Stimulated activated effector memory CD8-positive, alpha-beta T cell treated with anti-CD3 and anti-CD28 coated beads, Interleukin-12 subunit alpha, Interleukin-12 subunit beta, amount 100 ng/mL, for 72 hours (primary cell): ENCODE measurements around the gene WWOX.

Source experiments
- ATAC-seq: fragments of 150-1000 bp; cut with Tn5 transposase; 2 replicates; pipeline ENCODE4 v1.10.0; 2021
- DNase-seq, 2 donors: peaks; one replicate each; pipeline ENCODE4 v3.0.0; 2021 to 2022; ENCODE audit warnings: low spot score in 2 of 2
- H3K27ac Mint-ChIP-seq: one replicate; pipeline ENCODE4 v1.8.0; 2022; ENCODE audit warnings: mild to moderate bottlenecking, mixed read lengths
- H3K36me3 Mint-ChIP-seq: one replicate; pipeline ENCODE4 v1.8.0; 2022; ENCODE audit warnings: mild to moderate bottlenecking, mixed read lengths
- H3K4me1 Mint-ChIP-seq: one replicate; pipeline ENCODE4 v1.8.0; 2022; ENCODE audit warnings: mixed read lengths
- H3K4me3 Mint-ChIP-seq: one replicate; pipeline ENCODE4 v1.8.0; 2022; ENCODE audit warnings: mild to moderate bottlenecking, mixed read lengths
- H3K9me3 Mint-ChIP-seq: one replicate; pipeline ENCODE4 v1.8.0; 2022; ENCODE audit warnings: mixed read lengths

Gene WWOX

GRCh38 chr16:78800523-78800922 lies 701.1 kb downstream of the WWOX start:
- Mint-ChIP-seq H3K4me3 (no peak overlapping the region), H3K9me3 (no peaks in the 10 kb centered on the region), H3K27ac (no peak overlapping the region), H3K4me1 (peaks cover 25% of the 10 kb centered on the region), H3K36me3 (no peaks in the 10 kb centered on the region)
- ATAC-seq, result peak; percentile 94
- no peak for DNase-seq

DNA sequence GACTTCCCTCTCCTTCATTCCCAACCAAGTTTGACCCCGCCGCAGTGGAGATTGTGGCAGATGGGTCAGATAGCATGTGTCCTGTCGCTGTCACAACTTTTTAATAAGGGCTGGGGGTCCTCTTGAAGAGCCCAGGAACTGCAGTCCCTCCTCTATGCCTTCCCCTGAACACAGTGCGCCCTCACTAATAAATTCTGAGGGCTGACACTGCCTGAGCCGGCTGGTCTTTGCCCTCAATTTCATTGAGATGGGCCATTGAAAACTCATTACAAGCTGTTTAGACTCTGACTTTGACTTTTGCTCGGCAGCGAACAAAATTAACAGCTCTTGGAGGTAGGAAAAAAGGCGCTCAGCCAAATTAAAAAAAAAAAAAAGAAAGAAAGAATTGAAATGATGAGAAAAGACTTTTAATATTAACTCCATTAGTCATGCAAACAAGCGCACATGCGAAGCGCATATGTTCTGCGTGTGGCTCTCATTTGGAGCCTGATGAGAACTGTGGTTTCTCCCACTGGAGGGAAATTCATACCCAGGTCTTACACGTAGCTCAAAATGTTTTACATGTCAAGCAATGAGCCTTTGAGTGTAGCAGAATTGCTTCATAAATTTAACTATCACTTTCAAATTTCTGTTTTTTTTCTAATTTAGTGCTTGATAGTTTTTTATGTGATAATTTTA lies 704.7 kb downstream of the WWOX start:
- DNase-seq (no peak), ATAC-seq (no peak)
- Mint-ChIP-seq H3K4me3 (no peak overlapping the region), H3K27ac (no peak overlapping the region), H3K9me3 (no peaks in the 10 kb centered on the region), H3K4me1 (peaks cover 19% of the 10 kb centered on the region), H3K36me3 (no peaks in the 10 kb centered on the region)

GRCh38 chr16:78805556-78805955 lies 706.1 kb downstream of the WWOX start:
- DNase-seq, result no peak
- Mint-ChIP-seq H3K4me3 (no peak overlapping the region), H3K4me1 (peaks cover 22% of the 10 kb centered on the region), H3K9me3 (no peaks in the 10 kb centered on the region), H3K36me3 (no peaks in the 10 kb centered on the region), H3K27ac (no peak overlapping the region)
- no peak for ATAC-seq

- no peak for DNase-seq
- peaks cover 14% of the 10 kb centered on the region for H3K4me1 Mint-ChIP-seq
- H3K4me3 Mint-ChIP-seq, result no peak overlapping the region
- H3K9me3 Mint-ChIP-seq, result no peaks in the 10 kb centered on the region
- no peaks in the 10 kb centered on the region for H3K36me3 Mint-ChIP-seq
- ATAC-seq, result no peak
- peak overlapping the region; percentile 53 for H3K27ac Mint-ChIP-seq
These were observed 711.8 kb downstream of the WWOX start for GRCh38 chr16:78811247-78811646.

DNA sequence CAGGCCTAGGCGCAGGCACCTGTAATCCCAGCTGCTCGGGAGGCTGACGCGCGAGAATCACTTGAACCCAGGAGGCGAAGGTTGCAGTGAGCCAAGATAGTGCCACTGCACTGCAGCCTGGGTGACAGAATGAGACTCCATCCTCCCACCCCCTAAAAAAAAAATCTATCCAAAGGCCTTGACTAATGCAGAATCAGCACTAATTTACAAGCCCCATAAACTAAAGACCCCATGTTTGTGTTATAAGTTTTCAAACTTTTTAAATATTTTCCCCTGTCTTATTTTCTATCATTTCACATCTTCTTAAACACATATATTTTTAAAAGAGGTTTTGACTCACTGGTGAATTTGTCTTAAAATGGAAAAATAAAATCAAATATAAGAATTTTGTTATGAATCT lies 713.1 kb downstream of the WWOX start:
- no peak for ATAC-seq
- peaks cover 14% of the 10 kb centered on the region for H3K4me1 Mint-ChIP-seq
- no peaks in the 10 kb centered on the region for H3K9me3 Mint-ChIP-seq
- H3K4me3 Mint-ChIP-seq, result no peak overlapping the region
- no peak for DNase-seq
- no peaks in the 10 kb centered on the region for H3K36me3 Mint-ChIP-seq
- H3K27ac Mint-ChIP-seq, result no peak overlapping the region

DNA sequence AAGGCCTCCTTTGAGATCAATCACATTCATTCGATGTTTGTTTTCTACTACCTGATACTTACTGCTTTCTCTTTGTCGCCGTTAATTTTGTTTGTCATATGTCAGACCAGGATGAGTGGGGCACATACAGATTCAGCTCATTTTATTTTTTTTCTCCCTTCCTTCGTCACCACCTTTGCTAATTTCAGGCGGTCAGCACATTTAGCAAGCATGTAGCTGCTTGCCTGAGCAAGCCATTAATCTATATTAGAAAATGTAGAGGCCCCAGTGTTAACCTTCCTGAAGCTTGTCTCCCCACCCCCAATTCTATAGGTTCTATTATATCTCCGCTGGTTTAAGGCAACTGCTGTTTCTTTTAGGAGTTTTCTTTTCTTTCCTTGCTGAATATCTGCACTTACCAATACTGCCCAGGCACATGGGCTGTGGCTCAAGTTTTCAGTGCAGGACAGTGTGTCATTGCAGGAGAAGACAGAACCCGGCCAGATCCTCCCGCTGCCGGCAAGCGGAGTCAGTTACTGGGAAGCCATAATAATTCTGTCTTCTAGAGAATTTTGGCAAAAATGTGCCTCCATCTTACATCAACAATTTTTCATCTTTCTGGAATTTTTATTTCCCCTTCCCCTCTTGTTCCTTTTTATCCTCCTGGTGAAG lies 714.3 kb downstream of the WWOX start:
- Mint-ChIP-seq H3K36me3 (no peaks in the 10 kb centered on the region), H3K4me1 (peaks cover 14% of the 10 kb centered on the region), H3K27ac (no peak overlapping the region), H3K4me3 (no peak overlapping the region), H3K9me3 (no peaks in the 10 kb centered on the region)
- ATAC-seq, result no peak
- no peak for DNase-seq

GRCh38 chr16:78815713-78816112 lies 716.3 kb downstream of the WWOX start:
- DNase-seq, result no peak
- ATAC-seq, result no peak
- H3K36me3 Mint-ChIP-seq, result no peaks in the 10 kb centered on the region
- peaks cover 6% of the 10 kb centered on the region for H3K4me1 Mint-ChIP-seq
- no peak overlapping the region for H3K27ac Mint-ChIP-seq
- H3K4me3 Mint-ChIP-seq, result no peak overlapping the region
- H3K9me3 Mint-ChIP-seq, result no peaks in the 10 kb centered on the region

- no peaks in the 10 kb centered on the region for H3K36me3 Mint-ChIP-seq
- H3K27ac Mint-ChIP-seq, result no peak overlapping the region
- ATAC-seq (no peak), DNase-seq (no peak)
- H3K4me1 Mint-ChIP-seq, result peaks cover under 1% of the 10 kb centered on the region
- no peak overlapping the region for H3K4me3 Mint-ChIP-seq
- H3K9me3 Mint-ChIP-seq, result no peaks in the 10 kb centered on the region
These were observed 717.2 kb downstream of the WWOX start for GRCh38 chr16:78816499-78817195.

DNA sequence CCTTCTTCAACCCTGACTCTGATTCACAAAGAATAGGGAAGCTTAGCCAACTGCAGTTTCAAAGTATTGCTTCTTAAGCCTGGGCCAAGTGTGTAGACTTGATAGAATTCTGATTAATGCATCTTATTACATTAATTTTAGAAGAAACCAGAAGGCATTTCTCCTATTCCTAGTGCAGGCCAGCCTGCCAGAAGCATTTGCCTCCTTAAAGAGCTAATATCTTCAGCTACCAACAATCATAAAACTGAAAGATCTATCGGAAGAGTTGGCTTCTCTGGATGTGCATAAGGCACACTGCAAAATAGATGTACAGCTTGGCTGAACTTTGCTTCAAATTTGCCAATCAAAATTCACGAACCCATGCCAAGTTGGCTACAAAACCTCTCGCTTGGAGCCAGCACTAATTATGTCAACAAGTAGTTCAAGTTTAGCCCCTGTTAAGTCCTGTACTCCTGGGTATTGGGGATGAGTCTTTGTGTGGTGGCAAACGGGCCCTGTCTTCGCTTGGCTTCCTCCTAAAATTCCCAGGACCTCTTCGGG lies 717.8 kb downstream of the WWOX start:
- no peak for DNase-seq
- Mint-ChIP-seq H3K27ac (no peak overlapping the region), H3K36me3 (no peaks in the 10 kb centered on the region), H3K4me3 (no peak overlapping the region), H3K4me1 (no peaks in the 10 kb centered on the region), H3K9me3 (no peaks in the 10 kb centered on the region)
- ATAC-seq, result no peak

- DNase-seq (no peak), ATAC-seq (no peak)
- H3K9me3 Mint-ChIP-seq, result no peaks in the 10 kb centered on the region
- peaks cover 8% of the 10 kb centered on the region for H3K4me1 Mint-ChIP-seq
- no peak overlapping the region for H3K4me3 Mint-ChIP-seq
- H3K36me3 Mint-ChIP-seq, result no peaks in the 10 kb centered on the region
- no peak overlapping the region for H3K27ac Mint-ChIP-seq
These were observed 721.9 kb downstream of the WWOX start for GRCh38 chr16:78821335-78821734.

- H3K9me3 Mint-ChIP-seq, result no peaks in the 10 kb centered on the region
- ATAC-seq (no peak), DNase-seq (no peak)
- H3K36me3 Mint-ChIP-seq, result no peaks in the 10 kb centered on the region
- H3K4me1 Mint-ChIP-seq, result peaks cover 12% of the 10 kb centered on the region
- H3K4me3 Mint-ChIP-seq, result no peak overlapping the region
- no peak overlapping the region for H3K27ac Mint-ChIP-seq
These were observed 723.1 kb downstream of the WWOX start for GRCh38 chr16:78822509-78822908.

DNA sequence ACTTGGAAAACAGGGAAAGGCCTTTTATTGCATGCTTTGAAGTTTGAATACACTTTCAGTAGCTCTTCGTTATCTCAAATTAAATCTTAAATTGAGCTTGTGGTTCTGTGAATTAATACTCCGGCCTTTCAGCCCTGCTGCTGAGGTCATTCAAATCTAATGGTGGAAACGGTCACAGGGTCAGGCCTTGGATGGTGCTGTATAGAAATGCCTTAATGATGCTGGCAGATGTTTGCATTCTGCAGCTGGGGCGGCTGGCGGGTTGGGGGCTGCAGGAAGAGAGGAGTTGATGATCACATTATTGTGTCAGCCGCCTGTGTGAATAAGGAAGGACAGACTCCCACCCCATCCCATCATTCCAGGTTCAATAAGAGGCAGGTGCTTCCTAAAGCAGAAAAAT lies 723.6 kb downstream of the WWOX start:
- H3K4me3 Mint-ChIP-seq, result no peak overlapping the region
- no peaks in the 10 kb centered on the region for H3K36me3 Mint-ChIP-seq
- H3K27ac Mint-ChIP-seq, result no peak overlapping the region
- DNase-seq, result no peak
- H3K4me1 Mint-ChIP-seq, result peaks cover 12% of the 10 kb centered on the region
- no peaks in the 10 kb centered on the region for H3K9me3 Mint-ChIP-seq
- no peak for ATAC-seq

GRCh38 chr16:78829280-78829679 lies 729.8 kb downstream of the WWOX start:
- H3K4me3 Mint-ChIP-seq, result no peak overlapping the region
- no peaks in the 10 kb centered on the region for H3K9me3 Mint-ChIP-seq
- no peak overlapping the region for H3K27ac Mint-ChIP-seq
- no peaks in the 10 kb centered on the region for H3K36me3 Mint-ChIP-seq
- H3K4me1 Mint-ChIP-seq, result peaks cover 22% of the 10 kb centered on the region
- DNase-seq, result no peak
- peak; percentile 60 for ATAC-seq

DNA sequence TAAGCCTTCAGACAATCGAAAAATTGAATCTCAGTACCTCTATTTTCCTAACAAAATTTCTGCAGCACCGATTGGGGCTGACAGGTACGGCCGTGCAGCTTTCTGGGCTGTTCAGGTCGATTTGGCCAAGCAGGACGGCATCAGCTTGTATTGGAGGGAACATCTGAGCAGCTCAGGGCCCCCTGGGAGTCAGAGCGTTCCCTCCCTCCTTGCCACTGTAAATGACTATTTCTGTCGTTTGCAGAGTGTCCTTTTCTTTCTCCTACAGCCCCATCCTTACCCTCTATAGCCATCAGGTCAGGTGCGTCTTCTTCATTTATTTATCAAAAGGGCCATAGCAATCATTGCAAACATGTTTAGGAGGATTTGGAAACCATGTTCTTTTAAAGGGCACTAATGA lies 731.1 kb downstream of the WWOX start:
- Mint-ChIP-seq H3K36me3 (no peaks in the 10 kb centered on the region), H3K9me3 (no peaks in the 10 kb centered on the region), H3K4me3 (no peak overlapping the region), H3K4me1 (peaks cover 18% of the 10 kb centered on the region), H3K27ac (no peak overlapping the region)
- DNase-seq (no peak), ATAC-seq (no peak)

DNA sequence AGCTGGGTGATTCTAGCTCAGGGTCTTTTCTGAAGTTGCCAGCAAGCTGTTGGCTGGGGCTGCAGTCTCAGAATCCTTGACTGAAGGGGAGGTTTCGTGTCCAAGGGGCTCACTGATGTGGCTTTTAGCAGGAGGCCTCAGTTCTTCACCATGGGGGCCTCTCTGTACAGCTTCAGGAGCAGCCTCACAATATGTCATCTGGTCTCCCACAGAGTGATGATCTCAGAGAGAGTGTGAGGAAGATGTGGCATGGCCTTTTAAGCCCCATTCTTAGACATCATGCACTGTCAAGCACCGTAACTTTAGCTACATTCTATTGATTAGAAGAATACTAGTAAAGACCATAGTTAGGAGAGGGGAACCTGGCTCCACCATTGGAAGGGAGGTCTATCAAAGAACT lies 732.6 kb downstream of the WWOX start:
- ATAC-seq, result peak; percentile 70

More for the DNA sequence above, 732.6 kb downstream of the WWOX start:
- no peaks in the 10 kb centered on the region for H3K9me3 Mint-ChIP-seq
- H3K4me1 Mint-ChIP-seq, result peaks cover 19% of the 10 kb centered on the region
- no peak for DNase-seq
- H3K4me3 Mint-ChIP-seq, result no peak overlapping the region
- peak overlapping the region; percentile 3 for H3K27ac Mint-ChIP-seq
- no peaks in the 10 kb centered on the region for H3K36me3 Mint-ChIP-seq
